ENCODE results near the gene RASSF5.

Gene RASSF5, protein sequence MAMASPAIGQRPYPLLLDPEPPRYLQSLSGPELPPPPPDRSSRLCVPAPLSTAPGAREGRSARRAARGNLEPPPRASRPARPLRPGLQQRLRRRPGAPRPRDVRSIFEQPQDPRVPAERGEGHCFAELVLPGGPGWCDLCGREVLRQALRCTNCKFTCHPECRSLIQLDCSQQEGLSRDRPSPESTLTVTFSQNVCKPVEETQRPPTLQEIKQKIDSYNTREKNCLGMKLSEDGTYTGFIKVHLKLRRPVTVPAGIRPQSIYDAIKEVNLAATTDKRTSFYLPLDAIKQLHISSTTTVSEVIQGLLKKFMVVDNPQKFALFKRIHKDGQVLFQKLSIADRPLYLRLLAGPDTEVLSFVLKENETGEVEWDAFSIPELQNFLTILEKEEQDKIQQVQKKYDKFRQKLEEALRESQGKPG

DNA sequence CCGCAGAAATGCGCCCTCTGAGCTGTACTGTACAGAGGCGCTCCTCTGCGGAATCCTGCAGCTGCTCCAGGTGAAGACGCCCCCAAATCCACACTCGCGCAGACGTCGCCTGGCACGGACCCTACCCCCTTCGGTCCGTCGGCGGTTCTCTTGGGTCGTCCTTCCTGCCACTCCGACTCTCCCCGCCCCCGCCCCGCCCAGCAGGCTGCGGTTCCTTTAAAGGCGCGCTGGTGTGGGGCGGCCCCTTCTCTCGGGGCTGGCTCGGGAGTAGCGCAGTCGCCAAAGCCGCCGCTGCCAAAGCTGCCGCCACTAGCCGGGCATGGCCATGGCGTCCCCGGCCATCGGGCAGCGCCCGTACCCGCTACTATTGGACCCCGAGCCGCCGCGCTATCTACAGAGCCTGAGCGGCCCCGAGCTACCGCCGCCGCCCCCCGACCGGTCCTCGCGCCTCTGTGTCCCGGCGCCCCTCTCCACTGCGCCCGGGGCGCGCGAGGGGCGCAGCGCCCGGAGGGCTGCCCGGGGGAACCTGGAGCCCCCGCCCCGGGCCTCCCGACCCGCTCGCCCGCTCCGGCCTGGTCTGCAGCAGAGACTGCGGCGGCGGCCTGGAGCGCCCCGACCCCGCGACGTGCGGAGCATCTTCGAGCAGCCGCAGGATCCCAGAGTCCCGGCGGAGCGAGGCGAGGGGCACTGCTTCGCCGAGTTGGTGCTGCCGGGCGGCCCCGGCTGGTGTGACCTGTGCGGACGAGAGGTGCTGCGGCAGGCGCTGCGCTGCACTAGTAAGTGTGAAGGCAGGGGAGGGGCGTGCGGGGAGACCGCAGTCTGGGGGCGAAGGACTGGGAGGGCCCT, at the start of gene RASSF5:
TSS of gene RASSF5 (plus strand) at position 248 of the 846 bp plus-strand sequence. CDS start at position 320, 72 bp downstream.
- peak; percentile 70 for DNase-seq (ENCODE audit: low read depth)

GRCh38 chr1:206459703-206460102, 47.6 kb upstream of the RASSF5 start:
- DNase-seq (ENCODE audit: low read depth) = no peak

GRCh38 chr1:206460836-206461426, 46.4 kb upstream of the RASSF5 start:
- no peak for DNase-seq (ENCODE audit: low read depth)

DNA sequence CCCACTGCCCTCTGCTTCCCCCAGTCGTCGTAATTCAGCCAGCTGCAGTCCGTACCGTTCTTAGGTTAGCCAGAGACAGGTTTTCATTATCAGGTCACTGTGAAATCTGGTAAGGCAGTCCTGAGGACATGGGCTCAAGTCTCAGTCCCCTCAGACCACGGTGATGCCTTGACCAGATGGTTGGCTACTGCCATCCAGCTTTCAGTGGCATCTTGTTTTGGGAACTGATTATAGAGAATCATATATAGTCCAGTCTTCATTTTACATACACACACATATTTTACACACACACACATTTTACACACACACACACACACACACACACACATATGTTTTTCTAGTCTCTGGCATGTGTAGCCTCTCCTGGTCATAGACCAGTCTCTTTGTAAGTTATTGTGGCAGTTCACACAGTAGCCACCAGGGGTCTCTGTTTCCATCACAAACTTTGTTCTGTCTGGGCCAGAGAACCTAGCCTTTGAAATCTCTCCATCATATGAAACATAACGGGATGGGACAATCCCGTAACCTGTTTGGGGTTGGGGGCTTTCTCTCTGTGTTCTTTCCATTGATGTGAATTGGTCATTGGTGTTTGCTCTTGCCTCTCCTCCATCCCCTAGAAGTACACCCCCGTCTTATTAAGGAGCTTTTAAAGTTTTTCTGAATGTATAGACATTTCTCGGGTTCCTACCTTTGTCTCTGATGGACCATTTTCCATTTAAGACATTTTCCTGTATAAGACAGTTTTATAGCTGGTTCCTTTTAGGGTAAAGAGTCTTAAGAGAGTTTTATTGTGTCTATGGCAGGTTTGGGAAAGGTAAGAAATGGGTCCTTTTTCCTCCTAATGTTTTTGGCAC, 45.5 kb upstream of the RASSF5 start:
- peak; percentile 72 for DNase-seq (ENCODE audit: low read depth)

- DNase-seq (ENCODE audit: low read depth) = no peak
Observed at GRCh38 chr1:206463137-206463536, 44.2 kb upstream of the RASSF5 start.

DNA sequence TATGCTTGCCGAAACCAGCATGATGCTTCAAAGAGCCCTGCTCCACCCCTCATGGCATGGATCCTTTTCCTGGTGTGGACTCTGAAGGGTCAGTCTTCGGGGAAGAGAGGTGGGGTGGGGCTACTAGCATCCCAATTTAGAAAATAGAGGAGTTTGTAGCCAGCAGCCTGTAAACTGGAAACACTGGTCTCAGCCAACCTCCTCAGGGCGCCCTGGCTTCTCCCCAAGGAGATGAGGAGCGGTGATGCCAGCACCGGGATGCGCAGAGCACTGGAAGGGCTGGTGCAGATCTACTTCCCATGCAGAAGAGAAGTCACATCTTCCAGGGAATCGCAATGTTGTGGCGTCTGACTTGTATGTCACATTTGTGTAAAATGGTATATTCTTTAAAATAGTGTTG, 43.4 kb upstream of the RASSF5 start:
- DNase-seq (ENCODE audit: low read depth) = no peak

- no peak for DNase-seq (ENCODE audit: low read depth)
Observed at GRCh38 chr1:206464456-206464964, 42.8 kb upstream of the RASSF5 start.

DNA sequence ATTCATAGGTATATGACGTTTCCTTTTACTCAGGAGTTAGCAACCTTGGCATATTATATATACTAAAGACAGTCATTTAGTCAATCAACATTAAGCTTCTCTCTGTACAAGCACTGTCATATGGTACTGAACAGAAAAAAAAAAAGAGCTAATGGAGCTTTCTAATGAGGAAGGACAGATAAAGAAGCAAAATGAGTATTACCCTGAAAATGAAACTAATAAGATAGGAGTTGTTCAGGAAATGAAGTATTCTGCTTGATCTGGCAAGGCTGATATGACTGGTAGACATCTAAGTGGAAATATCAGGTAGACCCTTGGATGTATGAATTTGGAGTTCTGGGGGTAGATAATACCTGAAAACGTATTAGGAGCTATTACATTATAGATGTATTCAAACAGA, 41.4 kb upstream of the RASSF5 start:
- no peak for DNase-seq (ENCODE audit: low read depth)

- no peak for DNase-seq (ENCODE audit: low read depth)
Observed at GRCh38 chr1:206466840-206467649, 40.3 kb upstream of the RASSF5 start.

DNA sequence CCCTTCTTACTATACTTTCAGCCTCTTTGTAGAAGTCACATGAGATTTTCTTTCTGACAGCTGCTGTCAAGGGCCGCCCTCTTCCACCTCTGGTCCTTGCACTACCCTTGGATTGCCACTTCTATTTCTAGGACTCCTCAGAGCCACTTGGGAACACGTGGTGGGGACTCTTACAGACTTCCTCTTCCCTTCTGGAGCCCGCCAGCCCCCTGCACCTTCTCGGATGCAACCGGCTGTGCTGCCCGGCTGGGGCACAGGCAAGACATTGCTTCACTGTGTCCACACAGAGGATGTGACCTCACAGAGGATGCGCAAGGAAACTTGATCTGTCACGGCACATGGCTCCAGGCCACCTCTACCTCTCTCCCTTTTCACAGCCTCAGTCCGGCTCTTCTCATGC, 39.4 kb upstream of the RASSF5 start:
- no peak for DNase-seq (ENCODE audit: low read depth)

DNA sequence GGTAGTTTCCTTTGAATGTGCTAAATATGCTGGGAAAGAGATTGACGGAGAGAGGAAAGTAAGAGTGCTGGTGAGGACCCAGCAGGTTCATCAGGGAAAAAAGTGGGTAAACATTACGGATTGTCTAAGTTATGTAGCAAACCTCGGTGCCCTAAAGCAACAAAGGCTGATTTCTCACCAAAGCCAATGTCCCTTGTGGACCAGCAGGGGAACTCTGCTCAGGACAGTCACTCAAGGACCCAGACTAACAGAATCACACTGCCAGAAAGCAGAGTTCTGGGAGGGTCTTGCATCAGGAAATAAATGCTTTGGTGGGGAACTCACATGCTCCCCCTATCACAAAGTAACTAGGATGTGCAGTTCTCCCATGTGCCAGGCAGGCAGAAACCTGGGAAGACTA, 38.8 kb upstream of the RASSF5 start:
- no peak for DNase-seq (ENCODE audit: low read depth)

DNA sequence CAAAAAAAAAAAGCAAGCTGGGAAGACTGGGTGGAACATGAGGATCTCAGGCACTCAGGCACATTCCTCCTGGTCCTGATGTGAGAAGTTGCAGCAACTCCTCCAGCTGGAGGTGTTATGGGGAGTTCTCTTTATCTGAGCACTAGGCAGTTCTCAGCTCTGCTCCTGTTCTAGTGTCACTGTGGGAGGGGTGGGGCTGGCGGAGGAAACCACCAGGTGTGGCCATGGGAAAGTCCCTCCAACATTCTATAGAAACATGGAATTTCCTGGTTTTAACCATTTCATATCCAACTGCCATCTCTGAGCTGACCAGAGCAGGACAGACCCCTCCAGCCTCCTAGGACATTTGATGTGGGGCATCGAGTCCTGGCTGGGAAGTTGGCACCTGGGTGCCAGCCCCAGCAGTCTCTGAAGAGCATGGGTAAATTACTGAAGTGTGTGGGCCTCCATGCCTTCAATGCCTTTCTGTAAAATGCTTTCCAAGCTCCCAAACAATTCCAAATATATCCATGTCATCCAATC, 37.9 kb upstream of the RASSF5 start:
- no peak for DNase-seq (ENCODE audit: low read depth)

- DNase-seq (ENCODE audit: low read depth) = peak; percentile 29
Observed at GRCh38 chr1:206469933-206470691, 37.2 kb upstream of the RASSF5 start, which contains the start of gene IKBKE. TSS of gene IKBKE (plus strand) at chr1:206470476. CDS start at chr1:206473228, 2,752 bp downstream.

DNA sequence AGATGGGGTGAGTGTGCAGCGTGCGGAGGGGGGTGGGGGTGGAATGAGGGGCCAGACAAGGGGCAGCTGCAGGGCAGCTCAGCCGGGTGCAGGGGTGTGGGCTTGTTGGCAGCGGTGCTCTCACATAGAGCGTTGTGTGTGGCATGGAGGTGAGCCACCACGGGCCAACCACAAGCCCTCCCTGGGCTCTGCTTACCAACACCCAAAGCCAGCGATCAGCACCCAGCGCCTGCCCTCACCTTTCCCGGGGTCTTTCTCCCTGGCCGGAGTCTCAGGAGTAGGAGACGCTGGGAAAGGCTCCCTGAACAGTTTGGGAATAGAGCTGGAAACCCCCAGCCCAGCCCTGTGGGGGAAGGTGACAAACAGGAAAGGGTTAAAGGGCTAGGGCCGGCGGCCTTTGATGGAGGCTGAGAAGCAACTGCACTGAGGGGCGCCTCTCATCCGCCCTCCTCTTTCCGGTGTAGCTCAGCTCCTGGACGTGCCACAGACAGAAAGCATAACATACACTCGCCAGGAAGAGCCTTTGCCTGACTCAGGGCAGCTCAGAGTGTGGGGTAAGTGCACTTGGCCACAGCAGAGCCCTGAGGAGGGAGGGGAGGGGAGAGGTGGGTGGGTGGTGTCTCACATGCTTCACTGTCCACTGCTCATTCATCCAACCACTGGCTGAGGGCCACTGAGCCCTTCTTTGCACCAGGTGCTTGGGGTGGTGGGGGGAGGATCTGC, 36.5 kb upstream of the RASSF5 start:
- peak; percentile 38 for DNase-seq (ENCODE audit: low read depth)

- no peak for DNase-seq (ENCODE audit: low read depth)
Observed at GRCh38 chr1:206471415-206471801, 35.9 kb upstream of the RASSF5 start.

GRCh38 chr1:206472024-206472423, 35.3 kb upstream of the RASSF5 start:
- no peak for DNase-seq (ENCODE audit: low read depth)

DNA sequence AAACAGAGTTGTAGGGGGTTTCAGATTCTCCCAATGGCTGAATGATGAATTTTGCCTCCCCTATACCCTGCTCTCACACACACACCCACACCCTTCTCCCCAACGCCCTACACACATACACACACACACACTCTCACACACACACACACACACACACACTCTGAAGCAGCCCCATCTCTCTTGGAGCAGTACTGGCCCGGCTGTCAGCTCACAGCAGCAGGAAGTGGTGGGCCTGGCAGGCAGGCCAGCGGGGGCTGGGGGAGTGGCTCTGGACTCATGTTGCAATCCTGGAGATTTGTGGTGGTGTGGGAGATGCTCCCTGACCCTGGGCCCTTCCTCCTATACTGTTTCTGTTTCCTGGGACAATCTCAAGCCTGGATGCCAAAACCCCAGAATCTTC, 34.9 kb upstream of the RASSF5 start:
- DNase-seq (ENCODE audit: low read depth) = no peak

DNA sequence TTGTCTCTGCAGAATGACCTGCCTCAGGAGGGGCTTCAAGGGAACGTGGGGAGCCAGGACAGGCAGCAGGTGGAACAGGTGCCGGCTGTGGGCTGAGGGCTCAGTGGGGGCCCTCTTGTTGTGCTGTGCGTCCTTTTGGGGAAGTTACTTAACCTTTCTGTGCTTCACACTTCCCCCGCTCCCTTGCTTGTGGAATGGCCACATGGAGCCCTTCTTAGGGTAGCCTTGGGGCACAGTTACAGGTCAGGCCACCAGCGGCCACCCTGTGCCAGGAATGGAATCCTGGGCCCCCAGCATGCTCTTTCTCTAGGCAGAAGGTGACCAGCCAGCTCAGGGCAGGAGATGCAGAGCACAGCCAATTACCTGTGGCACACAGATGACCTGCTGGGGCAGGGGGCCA, 34.4 kb upstream of the RASSF5 start:
- DNase-seq (ENCODE audit: low read depth) = no peak

DNA sequence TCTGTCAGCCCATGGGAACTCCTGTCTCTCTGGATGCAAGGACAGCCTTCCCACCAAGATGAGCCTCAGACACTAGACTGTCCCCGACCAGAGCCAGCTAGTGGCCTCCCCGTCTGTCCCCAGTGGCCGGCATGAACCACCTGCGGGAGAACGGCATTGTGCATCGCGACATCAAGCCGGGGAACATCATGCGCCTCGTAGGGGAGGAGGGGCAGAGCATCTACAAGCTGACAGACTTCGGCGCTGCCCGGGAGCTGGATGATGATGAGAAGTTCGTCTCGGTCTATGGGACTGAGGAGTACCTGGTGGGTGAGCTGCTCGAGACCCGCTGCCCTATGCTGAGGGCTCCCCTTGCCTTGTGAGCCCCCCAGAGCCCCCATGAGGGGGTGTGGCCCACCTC, 31.3 kb upstream of the RASSF5 start:
- no peak for DNase-seq (ENCODE audit: low read depth)

All from activated gamma-delta T cell treated with anti-CD3 and anti-CD28 coated beads, Interleukin-2, amount 50 U/mL, for 16 hours (primary cell).